ENCODE measurements around the gene MANEA. TPM values are rescaled to one million over a fixed set of nuclear protein-coding genes. Genes with fewer than 3 reads are reported as not detected.

The MANEA gene
- total RNA-seq, 2 experiments from 2014 or later: 9.1 to 13.2 TPM

- Histone ChIP-seq H3K4me1 (ENCODE audit: insufficient read depth, low read length, poor library complexity, severe bottlenecking) (no peaks in the 10 kb centered on the region), H3K9me3 (ENCODE audit: low read length) (no peaks in the 10 kb centered on the region), H4K20me1 (ENCODE audit: insufficient read depth, low read length) (no peaks in the 10 kb centered on the region), H2AFZ (ENCODE audit: low read length) (no peak overlapping the region), H3K36me3 (ENCODE audit: insufficient read depth, low read length) (no peaks in the 10 kb centered on the region), H3K9me2 (ENCODE audit: insufficient read depth, low read length) (no peaks in the 10 kb centered on the region), H3K4me2 (ENCODE audit: low read length) (no peak overlapping the region), H3K79me2 (ENCODE audit: insufficient read depth, low read depth, low read length) (no peaks in the 10 kb centered on the region), H3K27ac (ENCODE audit: low read depth, low read length, poor library complexity, severe bottlenecking) (no peak overlapping the region), H3K4me3 (ENCODE audit: low read depth, low read length, poor library complexity, severe bottlenecking) (no peak overlapping the region)
- TF ChIP-seq CTCF (conservative IDR thresholded peaks at IDR 0.05; ENCODE audit: low read length) (no peak), EZH2phosphoT487 (IDR thresholded peaks at IDR 0.05; ENCODE audit: borderline replicate concordance, low read depth, low read length) (no peak)
- CTCF ChIA-PET (ENCODE audit: unreplicated experiment): no interaction called here
- DNase-seq (ENCODE audit: low spot score): no peak
- BruUV-seq (replicated peaks): no TSS peak
- POLR2A ChIA-PET: interaction anchor here (0.7 kb wide), 1 partner anchor 12 kb away, joined by 3 read pairs; no protein-coding TSS in a partner anchor
- intact Hi-C loops (cut with micrococcal nuclease; ENCODE audit: unreplicated experiment): no loop called here
Measured at GRCh38 chr6:95545226-95545625, 32.1 kb upstream of the MANEA start.

GRCh38 chr6:95545686-95546085 is 31.6 kb upstream of the MANEA start:
- no peaks in the 10 kb centered on the region for H3K9me3 ChIP-seq (ENCODE audit: low read length)
- intact Hi-C loops (cut with micrococcal nuclease; ENCODE audit: unreplicated experiment): no loop called here
- BruUV-seq (replicated peaks): no TSS peak
- TF ChIP-seq EZH2phosphoT487 (IDR thresholded peaks at IDR 0.05; ENCODE audit: borderline replicate concordance, low read depth, low read length): no peak
- no peak overlapping the region for H3K4me3 ChIP-seq (ENCODE audit: low read depth, low read length, poor library complexity, severe bottlenecking)
- no peaks in the 10 kb centered on the region for H3K79me2 ChIP-seq (ENCODE audit: insufficient read depth, low read depth, low read length)
- no peak overlapping the region for H3K4me2 ChIP-seq (ENCODE audit: low read length)
- DNase-seq (ENCODE audit: low spot score): no peak
- ChIA-PET POLR2A (interaction anchor here (0.7 kb wide), 1 partner anchor 12 kb away, joined by 3 read pairs; no protein-coding TSS in a partner anchor), CTCF (ENCODE audit: unreplicated experiment) (no interaction called here)
- no peak overlapping the region for H3K27ac ChIP-seq (ENCODE audit: low read depth, low read length, poor library complexity, severe bottlenecking)
- no peaks in the 10 kb centered on the region for H3K4me1 ChIP-seq (ENCODE audit: insufficient read depth, low read length, poor library complexity, severe bottlenecking)
- H3K9me2 ChIP-seq (ENCODE audit: insufficient read depth, low read length): no peaks in the 10 kb centered on the region
- H3K36me3 ChIP-seq (ENCODE audit: insufficient read depth, low read length): no peaks in the 10 kb centered on the region
- H2AFZ ChIP-seq (ENCODE audit: low read length): no peak overlapping the region
- no peaks in the 10 kb centered on the region for H4K20me1 ChIP-seq (ENCODE audit: insufficient read depth, low read length)

GRCh38 chr6:95546148-95546547 is 31.2 kb upstream of the MANEA start:
- CTCF ChIA-PET (ENCODE audit: unreplicated experiment): no interaction called here
- no peaks in the 10 kb centered on the region for H4K20me1 ChIP-seq (ENCODE audit: insufficient read depth, low read length)
- H2AFZ ChIP-seq (ENCODE audit: low read length): no peak overlapping the region
- POLR2A ChIA-PET: no interaction called here
- no TSS peak for BruUV-seq (replicated peaks)
- TF ChIP-seq EZH2phosphoT487 (IDR thresholded peaks at IDR 0.05; ENCODE audit: borderline replicate concordance, low read depth, low read length): no peak
- TF ChIP-seq CTCF (conservative IDR thresholded peaks at IDR 0.05; ENCODE audit: low read length): no peak
- no peak overlapping the region for H3K4me3 ChIP-seq (ENCODE audit: low read depth, low read length, poor library complexity, severe bottlenecking)
- intact Hi-C loops (cut with micrococcal nuclease; ENCODE audit: unreplicated experiment): no loop called here
- no peaks in the 10 kb centered on the region for H3K9me3 ChIP-seq (ENCODE audit: low read length)
- no peaks in the 10 kb centered on the region for H3K79me2 ChIP-seq (ENCODE audit: insufficient read depth, low read depth, low read length)
- DNase-seq (ENCODE audit: low spot score): no peak
- H3K27ac ChIP-seq (ENCODE audit: low read depth, low read length, poor library complexity, severe bottlenecking): no peak overlapping the region
- H3K4me2 ChIP-seq (ENCODE audit: low read length): no peak overlapping the region
- no peaks in the 10 kb centered on the region for H3K9me2 ChIP-seq (ENCODE audit: insufficient read depth, low read length)
- no peaks in the 10 kb centered on the region for H3K4me1 ChIP-seq (ENCODE audit: insufficient read depth, low read length, poor library complexity, severe bottlenecking)
- H3K36me3 ChIP-seq (ENCODE audit: insufficient read depth, low read length): no peaks in the 10 kb centered on the region
